PC-3 (cell line): ENCODE results near the gene TENM4.

ENCODE experiments used
- CTCF ChIP-seq: fragments of 300-600 bp; sonication (generic); conservative IDR thresholded peaks from 2 replicates; pipeline ENCODE4 v1.5.1; 2017; ENCODE audit warnings: antibody characterized with exemption, low read depth, mild to moderate bottlenecking, low read length
- EZH2 ChIP-seq: fragments of 300-600 bp; sonication (generic); IDR thresholded peaks from one replicate; pipeline ENCODE4 v1.6.1; 2017; ENCODE audit warnings: antibody characterized with exemption, mild to moderate bottlenecking, low read length; ENCODE audit not compliant: unreplicated experiment

- TF ChIP-seq EZH2 (no peak), CTCF (no peak)
Measured at GRCh38 chr11:79101656-79102055, 339.2 kb downstream of the TENM4 start.
